K562 (cell line): Measurements from ENCODE around the gene ZNF691. TPM values are rescaled to one million over a fixed set of nuclear protein-coding genes. Genes with fewer than 3 reads are reported as not detected.

Experiments used
- ATAC-seq: fragments of 200-7000 bp; cut with Tn5 transposase; 3 replicates; pipeline ENCODE4 v1.9.1; 2020; ENCODE audit warnings: moderate library complexity
- BruUV-seq: library from RNA; stranded (reverse); fragments of 400-500 nt; replicated peaks from 2 replicates; lab custom pipeline; 2021; lab: Mats Ljungman, UMichigan
- CTCF ChIA-PET: fragments of 300-600 bp; formaldehyde crosslinking; extraction: SDS; loops from one replicate; lab custom pipeline; 2021; ENCODE audit warnings: low intra/inter-chr PET ratio; lab: Yijun Ruan, JAX
- POLR2A ChIA-PET: fragments of 300-600, 350-650 bp; sonication (Branson Sonifier 250); formaldehyde crosslinking; extraction: SDS; loops from one replicate; lab custom pipeline; 2021; ENCODE audit warnings: antibody characterized with exemption, inconsistent platforms; lab: Yijun Ruan, JAX
- DNase-seq, 4 experiments: peaks; one replicate each; pipeline versions ENCODE4 v3.0.0 to v3.0.0-alpha.2; 2011 to 2018; ENCODE audit warnings: low spot score in 3 of 4, mixed read lengths in 3 of 4; ENCODE audit errors: extremely low read depth in 1 of 4
- FAIRE-seq: peaks from 2 replicates; lab custom pipeline; 2011; peaks lifted over from hg19 to GRCh38; lab: Jason Lieb, UNC
- H2AFZ ChIP-seq: 2 replicates; pipeline ENCODE4 v1.6.0; 2011; ENCODE audit warnings: low read depth, low read length, control low read depth, inconsistent platforms
- H3K27ac ChIP-seq: fragments of 200-600 bp; 3 replicates; pipeline ENCODE4 v1.8.0; 2011; ENCODE audit warnings: low read depth, mild to moderate bottlenecking, control low read depth, inconsistent platforms, low read length, moderate library complexity, mixed read lengths; ENCODE audit errors: extremely low read depth
- H3K27me3 ChIP-seq, 2 experiments: fragments of 300-600 bp in 1 of 2; 2 replicates in 1 of 2; 3 replicates in 1 of 2; pipeline versions ENCODE4 v1.6.0 to v1.8.0; 2011; ENCODE audit warnings: inconsistent platforms in 2 of 2, low read length in 2 of 2, mild to moderate bottlenecking in 1 of 2, mixed read lengths in 1 of 2, moderate library complexity in 1 of 2; ENCODE audit not compliant: control insufficient read depth in 2 of 2, insufficient read depth in 2 of 2
- H3K36me3 ChIP-seq: fragments of 300-600 bp; 3 replicates; pipeline ENCODE4 v1.8.0; 2011; ENCODE audit warnings: mild to moderate bottlenecking, low read length, inconsistent platforms; ENCODE audit not compliant: control insufficient read depth, insufficient read depth
- H3K4me1 ChIP-seq, 2 experiments: fragments of 200-600 bp in 1 of 2; replicated peaks in 1 of 2; 2 replicates in 1 of 2; 3 replicates in 1 of 2; pipeline versions ENCODE4 v1.5.1 to v1.8.0; 2011; ENCODE audit warnings: inconsistent platforms in 2 of 2, low read length in 2 of 2, mild to moderate bottlenecking in 1 of 2, mixed read lengths in 1 of 2, moderate library complexity in 1 of 2; ENCODE audit not compliant: control insufficient read depth in 2 of 2, insufficient read depth in 2 of 2
- H3K4me2 ChIP-seq: 2 replicates; pipeline ENCODE4 v1.6.1; 2011; ENCODE audit warnings: low read length, control low read depth, inconsistent platforms, mixed read lengths; ENCODE audit not compliant: insufficient read depth
- H3K4me3 ChIP-seq: fragments of 200-600 bp; sonication (generic), shearing (Covaris generic); 2 replicates; pipeline ENCODE4 v1.5.1; 2016; ENCODE audit warnings: control low read depth, inconsistent platforms
- H3K79me2 ChIP-seq: fragments of 200-600 bp; 3 replicates; pipeline ENCODE4 v1.8.0; 2011; ENCODE audit warnings: low read length, inconsistent platforms; ENCODE audit not compliant: control insufficient read depth, insufficient read depth
- H3K9ac ChIP-seq, 2 experiments: 2 replicates each; pipeline versions ENCODE4 v1.6.0 to v1.6.1; 2011; ENCODE audit warnings: low read depth in 2 of 2, low read length in 2 of 2, control low read depth in 1 of 2, inconsistent platforms in 1 of 2, mild to moderate bottlenecking in 1 of 2, mixed read lengths in 1 of 2; ENCODE audit not compliant: insufficient read depth in 1 of 2
- H3K9me1 ChIP-seq: one replicate; pipeline ENCODE4 v1.6.0; 2011; ENCODE audit warnings: inconsistent platforms, mild to moderate bottlenecking, low read length, moderate library complexity; ENCODE audit not compliant: control insufficient read depth, insufficient read depth
- H3K9me3 ChIP-seq: replicated peaks from 2 replicates; pipeline ENCODE4 v1.5.1; 2011; ENCODE audit warnings: low read depth, low read length, inconsistent platforms; ENCODE audit not compliant: control insufficient read depth, insufficient read depth
- H4K20me1 ChIP-seq: replicated peaks from 2 replicates; pipeline ENCODE4 v1.6.1; 2011; ENCODE audit warnings: low read length, inconsistent platforms, mixed read lengths; ENCODE audit not compliant: control insufficient read depth, insufficient read depth
- BRF2 ChIP-seq: IDR thresholded peaks from 3 replicates; pipeline ENCODE4 v1.6.1; 2011; ENCODE audit warnings: borderline replicate concordance, mild to moderate bottlenecking; ENCODE audit not compliant: insufficient read length, insufficient read depth
- CEBPZ ChIP-seq: fragments of 150-350 bp; IDR thresholded peaks from 2 replicates; pipeline ENCODE4 v1.6.1; 2014; ENCODE audit warnings: low read depth, mild to moderate bottlenecking, low read length, borderline replicate concordance
- CXXC5 ChIP-seq: fragments of 250-450 bp; sonication (Bioruptor Pico); IDR thresholded peaks from 2 replicates; pipeline ENCODE4 v1.8.0; 2022; ENCODE audit warnings: inconsistent platforms, mild to moderate bottlenecking, moderate library complexity
- DDX20 ChIP-seq: fragments of 450-650 bp; IDR thresholded peaks from 2 replicates; pipeline ENCODE4 v1.6.1; 2016; ENCODE audit warnings: missing genetic modification characterization, low read depth, mild to moderate bottlenecking, missing compliant biosample characterization, moderate library complexity
- GATA2 ChIP-seq: sonication (generic); formaldehyde crosslinking; IDR thresholded peaks from 2 replicates; pipeline ENCODE4 v1.4.0; 2020; ENCODE audit warnings: mild to moderate bottlenecking, missing genetic modification reagents
- HMGN3 ChIP-seq: IDR thresholded peaks from 2 replicates; pipeline ENCODE4 v1.6.1; 2011; ENCODE audit warnings: borderline replicate concordance, low read depth, mild to moderate bottlenecking, mixed read lengths, low read length; ENCODE audit not compliant: insufficient read length; ENCODE audit errors: extremely low read depth
- MIER1 ChIP-seq: fragments of 450-650 bp; IDR thresholded peaks from 2 replicates; pipeline ENCODE4 v1.6.1; 2016; ENCODE audit warnings: antibody characterized with exemption, mild to moderate bottlenecking, low read depth
- MTA1 ChIP-seq: fragments of 450-650 bp; IDR thresholded peaks from 2 replicates; pipeline ENCODE4 v1.6.1; 2017; ENCODE audit warnings: borderline replicate concordance
- MYNN ChIP-seq, 2 experiments: sonication (generic); formaldehyde crosslinking in 1 of 2; IDR thresholded peaks; 2 replicates each; pipeline versions ENCODE4 v1.5.0 to v1.6.1; 2016 to 2020; ENCODE audit warnings: antibody characterized with exemption in 1 of 2, missing genetic modification reagents in 1 of 2
- PTBP1 ChIP-seq: fragments of 200-400 bp; formaldehyde crosslinking; IDR thresholded peaks from 2 replicates; pipeline ENCODE4 v1.6.1; 2017; ENCODE audit warnings: low read depth, low read length
- SFPQ ChIP-seq: fragments of 200-400 bp; formaldehyde crosslinking; IDR thresholded peaks from 2 replicates; pipeline ENCODE4 v1.6.1; 2017; ENCODE audit warnings: mild to moderate bottlenecking, low read depth, low read length, moderate library complexity
- TAL1 ChIP-seq: fragments of 450-650 bp; IDR thresholded peaks from 2 replicates; pipeline ENCODE4 v1.6.1; 2016; ENCODE audit warnings: mild to moderate bottlenecking
- TCF7L2 ChIP-seq: fragments of 150-350 bp; IDR thresholded peaks from 2 replicates; pipeline ENCODE4 v1.6.1; 2016; ENCODE audit warnings: low read depth, mild to moderate bottlenecking, low read length, moderate library complexity
- ZFP1 ChIP-seq: fragments of 450-650 bp; formaldehyde crosslinking; IDR thresholded peaks from 2 replicates; pipeline ENCODE4 v1.4.0; 2020; ENCODE audit warnings: mild to moderate bottlenecking, mixed read lengths
- ZNF696 ChIP-seq: fragments of 250-450 bp; sonication (Bioruptor Pico); conservative IDR thresholded peaks from 2 replicates; pipeline ENCODE4 v1.4.0; 2020; ENCODE audit warnings: mild to moderate bottlenecking, moderate library complexity
- ZSCAN32 ChIP-seq: fragments of 450-650 bp; formaldehyde crosslinking; IDR thresholded peaks from 2 replicates; pipeline ENCODE4 v1.4.0; 2020; ENCODE audit warnings: mild to moderate bottlenecking, moderate library complexity
- WGBS: fragments of 100-300 bp; shearing (Covaris generic); methylation state at CpG from one replicate; pipeline ENCODE4 v1.1.6; 2016; ENCODE audit warnings: low coverage, mixed read lengths; ENCODE audit not compliant: insufficient coverage; ENCODE audit errors: missing lambda C conversion rate; 5-methylcytosine and 5-hydroxymethylcytosine counted together
- in situ Hi-C: fragments of 300-500 bp; cut with MboI; formaldehyde crosslinking; loops from 4 replicates; pipeline ENCODE4 v1.15.0; 2018; ENCODE audit warnings: inconsistent platforms, mixed read lengths
- intact Hi-C: fragments of 100-400 bp; cut with micrococcal nuclease; formaldehyde crosslinking; loops from 2 replicates; pipeline ENCODE4 v1.14.2; 2022
- polyA plus RNA-seq, 8 experiments: library from polyadenylated mRNA; depleted of rRNA in 4 of 8; stranded (reverse) in 5 of 8; unstranded in 3 of 8; fragments of >200 nt; fragmentation: Nextera tagmentation in 2 of 8; fragmentation: Illumina TruSeq in 1 of 8; extraction: Ambion mirVana in 2 of 8; extraction: Trizol in 1 of 8; gene quantifications; 2 replicates each; pipeline versions ENCODE4 v1.2.1 to v1.2.3, GENCODE V29; 2011 to 2014; ENCODE audit warnings: inconsistent platforms in 1 of 8, missing spikeins in 1 of 8
- total RNA-seq, 7 experiments: library from RNA; depleted of rRNA in 6 of 7; stranded (reverse); fragments of >200 nt in 6 of 7; fragmentation: Illumina TruSeq in 2 of 7; extraction: Trizol in 2 of 7; gene quantifications; 2 replicates each; pipeline versions ENCODE4 v1.2.1 to v1.2.3, GENCODE V29; 2011 to 2021; ENCODE audit warnings: low replicate concordance in 1 of 7

The ZNF691 gene
- total and polyA plus RNA-seq, 9 of the 15 experiments (the other 6 are each of a cell fraction or from before 2014, with no cell fraction given): 10.7 to 30.4 (median 14.8) TPM

GRCh38 chr1:42832641-42833240 is 13.7 kb upstream of the ZNF691 start:
- Histone ChIP-seq H3K79me2 (peaks cover 50% of the 10 kb centered on the region), H3K4me1 (peaks cover 31 to 41% of the 10 kb centered on the region in 2 experiments; a peak in 4 of 5 replicates), H3K9ac (peak overlapping the region in 1 of 2 experiments; percentile 54; a peak in 1 of 4 replicates), H3K9me3 (no peaks in the 10 kb centered on the region), H4K20me1 (peaks cover 6% of the 10 kb centered on the region), H3K27ac (no peak overlapping the region), H3K36me3 (peaks cover 79% of the 10 kb centered on the region), H3K4me3 (no peak overlapping the region), H3K9me1 (peaks cover 11% of the 10 kb centered on the region), H2AFZ (no peak overlapping the region), H3K4me2 (no peak overlapping the region), H3K27me3 (no peaks in the 10 kb centered on the region)
- WGBS: 91% methylated on average over 3 of the region's 3 CpGs
- no TSS peak for BruUV-seq
- ChIA-PET CTCF (no interaction called here), POLR2A (interaction anchor here (0.6 to 10.7 kb wide), 4 partner anchors 8 to 543 kb away, joined by 3 to 94 read pairs (median 4); partner anchors contain the start of gene ZNF691)
- intact Hi-C loops (no loop called here), in situ Hi-C loops (no loop called here)
- TF ChIP-seq DDX20 (tag): no peak
- TF ChIP-seq SFPQ: no peak
- no peak for TF ChIP-seq ZNF696
- no peak for TF ChIP-seq BRF2
- TF ChIP-seq MTA1: no peak
- TF ChIP-seq TCF7L2: no peak
- no peak for TF ChIP-seq MIER1
- no peak for TF ChIP-seq HMGN3
- TF ChIP-seq PTBP1: no peak
- TF ChIP-seq TAL1: no peak
- TF ChIP-seq ZSCAN32: no peak
- no peak for TF ChIP-seq ZFP1 (CRISPR knock-in tag)
- TF ChIP-seq MYNN (IDR thresholded peaks at IDR 0.05): no peak
- no peak for TF ChIP-seq MYNN (CRISPR knock-in tag; IDR thresholded peaks at IDR 0.05)
- TF ChIP-seq GATA2 (CRISPR knock-in tag): no peak
- TF ChIP-seq CEBPZ: no peak
- no peak for TF ChIP-seq CXXC5 (CRISPR knock-in tag)
- ATAC-seq (no peak), DNase-seq (no peak), FAIRE-seq (no peak)
